ENCODE results near the gene PAPSS1.

DNA sequence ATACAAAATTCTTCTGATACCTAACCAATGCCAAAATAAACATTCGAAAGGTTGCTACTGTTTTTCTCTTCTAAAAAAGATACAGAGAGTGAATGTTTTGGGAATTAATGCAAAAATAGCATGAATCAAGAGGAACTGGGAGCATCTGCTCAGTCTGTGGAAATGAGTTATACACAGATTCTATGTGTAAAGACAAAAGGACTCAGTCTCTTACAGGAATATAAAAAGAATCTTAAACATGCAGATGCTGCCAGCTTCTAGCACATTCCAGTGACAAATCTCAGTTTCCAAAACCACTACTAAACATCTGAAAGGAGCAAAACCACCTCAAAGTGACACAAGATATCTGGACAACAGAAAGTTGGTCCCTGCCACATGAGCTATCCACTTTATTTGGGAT is 55.0 kb downstream of the PAPSS1 start:
- no peak for TF ChIP-seq CTCF (conservative IDR thresholded peaks at IDR 0.05; ENCODE audit: low read depth in 2 of 2)
- TF ChIP-seq ZNF462 (CRISPR knock-in tag; IDR thresholded peaks at IDR 0.05), result no peak
- TF ChIP-seq POLR2AphosphoS5 (IDR thresholded peaks at IDR 0.05; ENCODE audit: low read depth), result no peak
- no peak for TF ChIP-seq REST (IDR thresholded peaks at IDR 0.05; ENCODE audit: unreplicated experiment)
